Spleen (tissue), 11 donors: ENCODE measurements around the gene CEP128. TPM values are rescaled to one million over a fixed set of nuclear protein-coding genes. Genes with fewer than 3 reads are reported as not detected.

Experiments used
- DNase-seq: peaks from one replicate; pipeline ENCODE4 v3.0.0-alpha.2; 2020
- H3K27ac ChIP-seq, 8 donors: fragments of 200-600 bp; sonication (generic) in 7 of 8; 1 replicate in 4 of 8; 2 replicates in 4 of 8; pipeline versions ENCODE4 v1.5.0 to v1.8.0; 2016 to 2021; ENCODE audit warnings: inconsistent platforms in 4 of 8, mild to moderate bottlenecking in 4 of 8, moderate library complexity in 1 of 8
- H3K27me3 ChIP-seq, 7 donors: fragments of 200-600 bp; sonication (generic) in 6 of 7; replicated peaks in 1 of 7; 1 replicate in 4 of 7; 2 replicates in 3 of 7; pipeline versions ENCODE4 v1.5.0 to v1.8.0; 2016 to 2021; ENCODE audit warnings: inconsistent platforms in 3 of 7, mild to moderate bottlenecking in 1 of 7
- H3K36me3 ChIP-seq, 6 donors: fragments of 200-600 bp; sonication (generic) in 5 of 6; 1 replicate in 4 of 6; 2 replicates in 2 of 6; pipeline versions ENCODE4 v1.5.0 to v1.8.0; 2016 to 2021; ENCODE audit warnings: inconsistent platforms in 2 of 6
- H3K4me1 ChIP-seq, 6 donors: fragments of 200-600 bp; sonication (generic) in 5 of 6; 1 replicate in 3 of 6; 2 replicates in 3 of 6; pipeline versions ENCODE4 v1.5.0 to v1.8.0; 2016 to 2021; ENCODE audit warnings: inconsistent platforms in 3 of 6
- H3K4me3 ChIP-seq, 8 donors: fragments of 200-600 bp; sonication (generic) in 7 of 8; 1 replicate in 4 of 8; 2 replicates in 4 of 8; pipeline versions ENCODE4 v1.5.0 to v1.8.0; 2016 to 2021; ENCODE audit warnings: inconsistent platforms in 4 of 8, mild to moderate bottlenecking in 4 of 8, moderate library complexity in 2 of 8
- H3K9me3 ChIP-seq, 8 donors: fragments of 200-600 bp; sonication (generic) in 7 of 8; 1 replicate in 4 of 8; 2 replicates in 4 of 8; pipeline versions ENCODE4 v1.5.0 to v1.8.0; 2016 to 2021; ENCODE audit warnings: inconsistent platforms in 4 of 8
- POLR2A ChIP-seq, 3 donors: fragments of 450-650 bp; IDR thresholded peaks; one replicate each; pipeline ENCODE4 v1.5.1; 2017; ENCODE audit warnings: antibody characterized with exemption in 3 of 3, mild to moderate bottlenecking in 1 of 3
- POLR2AphosphoS5 ChIP-seq, 3 donors: sonication (generic); formaldehyde crosslinking; IDR thresholded peaks; one replicate each; pipeline ENCODE4 v1.5.1; 2017; ENCODE audit warnings: antibody characterized with exemption in 3 of 3
- WGBS, 5 donors: extraction: QIAGEN DNeasy Blood & Tissue Kit in 3 of 5; methylation state at CpG; one replicate each; pipeline versions ENCODE4 v1.1.5 to v1.1.7; 2013 to 2018; 5-methylcytosine and 5-hydroxymethylcytosine counted together
- intact Hi-C: fragments of 100-400 bp; cut with DNase I; formaldehyde crosslinking; loops from one replicate; pipeline ENCODE4 v1.15.0; 2023; ENCODE audit warnings: low total_unique reads
- polyA plus RNA-seq, 3 donors: library from polyadenylated mRNA; stranded (reverse); fragments of 200-250 nt; gene quantifications; one replicate each; pipeline ENCODE4 v1.2.1, GENCODE V29; 2013
- total RNA-seq, 7 donors: library from RNA; depleted of rRNA in 3 of 7; stranded (reverse); fragments of >200 nt in 3 of 7; fragmentation: NEBNext Ultra II Directional in 4 of 7; extraction: Animal tissue kit (Norgen Biotek cat#: 25700) in 4 of 7; gene quantifications; one replicate each; pipeline versions ENCODE4 v1.1.0 to v1.2.1, GENCODE V29; 2016 to 2021
- TF ChIP-seq, protein P1 (sequence below), 11 experiments: fragments of 200-600 bp in 7 of 11; fragments of 450-650 bp in 4 of 11; sonication (generic) in 4 of 11; IDR thresholded peaks in 8 of 11; conservative IDR thresholded peaks in 3 of 11; 1 replicate in 7 of 11; 2 replicates in 4 of 11; pipeline versions ENCODE4 v1.4.0 to v1.8.0; 2016 to 2021; ENCODE audit warnings: antibody characterized with exemption in 11 of 11, inconsistent platforms in 4 of 11, mild to moderate bottlenecking in 1 of 11
- donor health status: healthy with polysubstance abuse.
- donor health status: DM: no; HTN: no; CAD: no; lungs with moderate emphysema.
- donor health status: DM: no; HTN: no; CAD: no.
- donor health status: Bipolar disorder and iron deficiency.
- donor health status: healthy.
- donor health status: DM: no; HTN: no; CAD: no.
- donor health status: DM: yes; HTN: yes; CAD: no.

The CEP128 gene
- total and polyA plus RNA-seq, 10 donors: 1.5 to 34.2 (median 15.7) TPM

DNA sequence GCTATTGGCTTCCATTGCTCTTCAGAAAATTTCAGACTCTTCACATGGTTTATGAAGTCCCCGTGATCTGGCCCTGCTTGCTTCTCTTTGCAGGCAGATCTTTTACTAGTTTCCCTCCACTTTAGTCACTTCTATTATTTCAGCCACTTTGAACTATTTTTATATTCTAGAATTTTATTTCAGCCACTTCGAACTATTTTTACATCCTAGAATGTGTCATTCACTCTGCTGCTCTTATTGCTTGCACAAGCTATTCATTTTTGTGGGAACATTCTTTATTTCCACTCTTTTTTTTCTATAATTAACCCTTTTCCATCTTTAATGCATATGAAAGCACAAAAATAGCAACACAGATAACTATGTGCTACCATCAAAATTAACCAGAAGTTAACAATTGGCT lies 38.4 kb upstream of the CEP128 start:
- TF ChIP-seq POLR2AphosphoS5 (IDR thresholded peaks at IDR 0.05) (no peak), POLR2A (IDR thresholded peaks at IDR 0.05) (no peak)
- TF ChIP-seq, protein P1, sequence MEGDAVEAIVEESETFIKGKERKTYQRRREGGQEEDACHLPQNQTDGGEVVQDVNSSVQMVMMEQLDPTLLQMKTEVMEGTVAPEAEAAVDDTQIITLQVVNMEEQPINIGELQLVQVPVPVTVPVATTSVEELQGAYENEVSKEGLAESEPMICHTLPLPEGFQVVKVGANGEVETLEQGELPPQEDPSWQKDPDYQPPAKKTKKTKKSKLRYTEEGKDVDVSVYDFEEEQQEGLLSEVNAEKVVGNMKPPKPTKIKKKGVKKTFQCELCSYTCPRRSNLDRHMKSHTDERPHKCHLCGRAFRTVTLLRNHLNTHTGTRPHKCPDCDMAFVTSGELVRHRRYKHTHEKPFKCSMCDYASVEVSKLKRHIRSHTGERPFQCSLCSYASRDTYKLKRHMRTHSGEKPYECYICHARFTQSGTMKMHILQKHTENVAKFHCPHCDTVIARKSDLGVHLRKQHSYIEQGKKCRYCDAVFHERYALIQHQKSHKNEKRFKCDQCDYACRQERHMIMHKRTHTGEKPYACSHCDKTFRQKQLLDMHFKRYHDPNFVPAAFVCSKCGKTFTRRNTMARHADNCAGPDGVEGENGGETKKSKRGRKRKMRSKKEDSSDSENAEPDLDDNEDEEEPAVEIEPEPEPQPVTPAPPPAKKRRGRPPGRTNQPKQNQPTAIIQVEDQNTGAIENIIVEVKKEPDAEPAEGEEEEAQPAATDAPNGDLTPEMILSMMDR (IDR thresholded peaks at IDR 0.05 in 8 of 11, conservative IDR thresholded peaks at IDR 0.05 in 3 of 11): no peak
- H3K4me1 ChIP-seq: no peaks in the 10 kb centered on the region
- H3K9me3 ChIP-seq: no peaks in the 10 kb centered on the region
- H3K4me3 ChIP-seq: no peak overlapping the region
- no peaks in the 10 kb centered on the region for H3K36me3 ChIP-seq
- H3K27me3 ChIP-seq: no peaks in the 10 kb centered on the region
- WGBS, 5 donors: 82 to 86% (median 83%) methylated on average over 2 of the region's 2 CpGs
- intact Hi-C loops: no loop called here
- H3K27ac ChIP-seq: no peak overlapping the region
- no peak for DNase-seq

DNA sequence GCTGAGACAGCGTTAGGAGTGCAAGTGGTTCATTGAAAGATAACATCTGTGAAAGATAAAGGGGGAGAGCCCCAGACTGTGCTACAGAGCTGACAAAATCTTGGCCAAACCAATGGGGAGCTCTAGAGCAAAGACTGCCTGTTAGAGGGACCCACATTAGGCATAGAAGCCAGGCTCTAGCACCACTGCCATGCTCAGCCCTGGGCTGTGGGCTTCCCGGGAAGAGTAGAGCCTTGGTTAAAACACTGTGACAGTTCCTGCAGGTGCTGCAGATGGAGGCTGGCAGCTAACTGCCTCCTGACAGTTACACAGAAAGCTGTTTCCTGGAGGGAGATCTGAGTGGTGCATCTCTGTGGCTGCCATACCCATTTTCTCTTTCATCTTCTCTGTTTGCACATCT lies 36.9 kb upstream of the CEP128 start:
- Histone ChIP-seq H3K27me3 (no peaks in the 10 kb centered on the region), H3K4me3 (no peak overlapping the region), H3K4me1 (no peaks in the 10 kb centered on the region), H3K36me3 (no peaks in the 10 kb centered on the region), H3K9me3 (no peaks in the 10 kb centered on the region), H3K27ac (no peak overlapping the region)
- TF ChIP-seq POLR2A (IDR thresholded peaks at IDR 0.05): no peak
- TF ChIP-seq, protein P1 (IDR thresholded peaks at IDR 0.05 in 8 of 11, conservative IDR thresholded peaks at IDR 0.05 in 3 of 11): no peak
- TF ChIP-seq POLR2AphosphoS5 (IDR thresholded peaks at IDR 0.05): no peak
- no peak for DNase-seq
- 40 to 57% (median 52%) methylated on average over 2 of the region's 2 CpGs for WGBS, 5 donors
- intact Hi-C loops: no loop called here

DNA sequence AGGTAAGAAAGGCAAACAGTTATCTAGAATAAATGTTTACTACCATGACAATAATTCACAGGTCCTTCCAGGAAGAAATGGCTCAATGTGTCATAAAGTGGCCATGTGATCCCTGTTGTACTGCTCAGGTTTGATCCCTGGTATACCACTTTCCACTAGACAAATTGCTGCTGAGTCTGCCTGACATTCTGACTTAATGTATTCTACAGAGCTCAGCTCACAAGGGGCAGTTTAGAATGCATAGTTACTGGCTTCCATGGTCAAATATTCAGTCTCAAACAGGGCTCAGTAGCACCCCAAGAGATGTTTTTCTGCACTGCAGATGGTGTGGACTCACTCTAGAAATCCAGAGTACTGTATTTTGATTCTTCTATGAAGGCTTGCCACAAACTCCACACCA lies 35.7 kb upstream of the CEP128 start:
- no peaks in the 10 kb centered on the region for H3K9me3 ChIP-seq
- H3K4me1 ChIP-seq: no peaks in the 10 kb centered on the region
- no peak for DNase-seq
- no peak overlapping the region for H3K27ac ChIP-seq
- no peaks in the 10 kb centered on the region for H3K27me3 ChIP-seq
- TF ChIP-seq POLR2A (IDR thresholded peaks at IDR 0.05): no peak
- TF ChIP-seq, protein P1 (IDR thresholded peaks at IDR 0.05 in 8 of 11, conservative IDR thresholded peaks at IDR 0.05 in 3 of 11): no peak
- TF ChIP-seq POLR2AphosphoS5 (IDR thresholded peaks at IDR 0.05): no peak
- no peaks in the 10 kb centered on the region for H3K36me3 ChIP-seq
- intact Hi-C loops: no loop called here
- H3K4me3 ChIP-seq: no peak overlapping the region

DNA sequence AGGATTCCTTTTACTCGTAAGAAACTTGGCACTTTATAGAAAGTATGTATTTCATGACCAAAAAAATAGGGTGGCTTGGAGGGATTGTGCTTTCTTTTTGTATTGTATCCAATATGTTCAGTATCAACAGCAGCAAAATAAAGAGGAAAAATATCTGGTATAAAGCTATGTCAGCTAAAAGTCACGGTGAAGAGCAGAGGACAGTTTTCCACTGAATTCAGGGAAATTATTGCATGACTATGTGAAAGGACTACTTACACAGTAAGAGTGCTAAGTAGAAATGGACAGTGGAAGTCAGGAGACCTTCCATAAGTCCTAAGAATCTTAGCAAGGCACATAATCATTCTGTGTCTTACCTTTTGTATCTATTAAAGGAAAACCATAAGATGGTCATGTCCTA lies 33.1 kb upstream of the CEP128 start:
- no peaks in the 10 kb centered on the region for H3K4me1 ChIP-seq
- no peaks in the 10 kb centered on the region for H3K36me3 ChIP-seq
- H3K9me3 ChIP-seq: no peaks in the 10 kb centered on the region
- H3K27ac ChIP-seq: no peak overlapping the region
- intact Hi-C loops: no loop called here
- H3K4me3 ChIP-seq: no peak overlapping the region
- H3K27me3 ChIP-seq: no peaks in the 10 kb centered on the region
- 83 to 87% (median 86%) methylated on average over 2 of the region's 2 CpGs for WGBS, 5 donors
- no peak for DNase-seq
- TF ChIP-seq POLR2A (IDR thresholded peaks at IDR 0.05): no peak
- no peak for TF ChIP-seq POLR2AphosphoS5 (IDR thresholded peaks at IDR 0.05)
- TF ChIP-seq, protein P1 (IDR thresholded peaks at IDR 0.05 in 8 of 11, conservative IDR thresholded peaks at IDR 0.05 in 3 of 11): no peak
